CD4-positive, alpha-beta T cell (primary cell): ENCODE results near the gene FEZF2. TPM values are rescaled to one million over a fixed set of nuclear protein-coding genes. Genes with fewer than 3 reads are reported as not detected.

Experiments used
- ATAC-seq: fragments of 200-7000 bp; cut with Tn5 transposase; one replicate; pipeline ENCODE4 v1.10.0; 2022; ENCODE audit warnings: mild to moderate bottlenecking; ENCODE audit not compliant: poor library complexity
- CTCF ChIA-PET: fragments of 350-600 bp; sonication (Branson Sonifier 250); formaldehyde crosslinking; loops from one replicate; lab custom pipeline; 2021; ENCODE audit warnings: antibody characterized with exemption, inconsistent platforms; lab: Charles Lee
- POLR2A ChIA-PET: fragments of 350-600 bp; sonication (Branson Sonifier 250); formaldehyde crosslinking; loops from one replicate; lab custom pipeline; 2021; ENCODE audit warnings: antibody characterized with exemption, inconsistent platforms; lab: Charles Lee
- DNase-seq, 14 experiments: peaks; one replicate each; pipeline ENCODE4 v3.0.0-alpha.2; 2013 to 2020; ENCODE audit warnings: mixed read lengths in 2 of 14
- H3K27ac ChIP-seq, 2 donors: one replicate each; pipeline versions ENCODE4 v1.5.1 to v1.7.0; 2013; ENCODE audit warnings: low read length in 2 of 2, low read depth in 1 of 2, mild to moderate bottlenecking in 1 of 2
- H3K27me3 ChIP-seq, 2 experiments: 1 replicate in 1 of 2; 2 replicates in 1 of 2; pipeline versions ENCODE4 v1.6.1 to v1.7.0; 2013; ENCODE audit warnings: low read length in 2 of 2, control low read depth in 1 of 2, mild to moderate bottlenecking in 1 of 2, moderate library complexity in 1 of 2; ENCODE audit not compliant: insufficient read depth in 2 of 2, control insufficient read depth in 1 of 2
- H3K36me3 ChIP-seq: one replicate; pipeline ENCODE4 v1.6.1; 2013; ENCODE audit warnings: low read length, control low read depth; ENCODE audit not compliant: insufficient read depth
- H3K4me1 ChIP-seq: one replicate; pipeline ENCODE4 v1.6.1; 2013; ENCODE audit warnings: low read length, control low read depth; ENCODE audit not compliant: insufficient read depth
- H3K4me3 ChIP-seq: one replicate; pipeline ENCODE4 v1.5.1; 2013; ENCODE audit warnings: mild to moderate bottlenecking, low read length, moderate library complexity
- H3K9me3 ChIP-seq, 2 experiments: 1 replicate in 1 of 2; 2 replicates in 1 of 2; pipeline versions ENCODE4 v1.6.1 to v1.7.0; 2013; ENCODE audit warnings: low read length in 2 of 2, mild to moderate bottlenecking in 2 of 2, control low read depth in 1 of 2, moderate library complexity in 1 of 2; ENCODE audit not compliant: control insufficient read depth in 1 of 2, insufficient read depth in 1 of 2
- H3K27ac Mint-ChIP-seq: one replicate; pipeline ENCODE4 v1.8.0; 2020; ENCODE audit warnings: mixed read lengths
- H3K27me3 Mint-ChIP-seq: one replicate; pipeline ENCODE4 v1.8.0; 2021; ENCODE audit warnings: mixed read lengths
- H3K36me3 Mint-ChIP-seq: one replicate; pipeline ENCODE4 v1.8.0; 2021; ENCODE audit warnings: low read depth, mixed read lengths
- H3K4me1 Mint-ChIP-seq: one replicate; pipeline ENCODE4 v1.8.0; 2021; ENCODE audit warnings: low read depth, mixed read lengths
- H3K4me3 Mint-ChIP-seq: one replicate; pipeline ENCODE4 v1.8.0; 2020; ENCODE audit warnings: mild to moderate bottlenecking, mixed read lengths
- H3K9me3 Mint-ChIP-seq: one replicate; pipeline ENCODE4 v1.8.0; 2020; ENCODE audit warnings: mixed read lengths
- intact Hi-C, 2 experiments: fragments of 100-400 bp; cut with DNase I in 1 of 2; cut with micrococcal nuclease in 1 of 2; formaldehyde crosslinking; loops; one replicate each; pipeline versions ENCODE4 v1.15.1 to v1.9.0; 2023 to 2025; cut with DNase I, micrococcal nuclease
- total RNA-seq, 174 experiments: library from RNA in 2 of 174; stranded (reverse) in 2 of 174; gene quantifications; one replicate each; pipeline ENCODE4 v1.2.3 and lab custom pipeline; 2021 to 2026
- TF ChIP-seq, protein P1 (sequence below): fragments of 200-600 bp; IDR thresholded peaks from one replicate; pipeline ENCODE4 v1.8.0; 2022; ENCODE audit warnings: antibody characterized with exemption, mild to moderate bottlenecking

Gene FEZF2
- total RNA-seq, 2 experiments from 2014 or later, result not detected

- Histone ChIP-seq H3K27me3 (peaks cover 70 to 84% of the 10 kb centered on the region in 2 experiments), H3K27ac (no peak overlapping the region), H3K4me3 (no peak overlapping the region), H3K9me3 (peaks cover 0 to 63% of the 10 kb centered on the region in 2 experiments), H3K4me1 (peaks cover 4% of the 10 kb centered on the region), H3K36me3 (no peaks in the 10 kb centered on the region)
- Mint-ChIP-seq H3K27me3 (peaks cover 72% of the 10 kb centered on the region), H3K9me3 (no peaks in the 10 kb centered on the region), H3K36me3 (no peaks in the 10 kb centered on the region), H3K27ac (no peak overlapping the region), H3K4me3 (no peak overlapping the region), H3K4me1 (peaks cover 7% of the 10 kb centered on the region)
- POLR2A ChIA-PET, result no interaction called here
- CTCF ChIA-PET, result no interaction called here
- ATAC-seq, result no peak
- TF ChIP-seq, protein P1, sequence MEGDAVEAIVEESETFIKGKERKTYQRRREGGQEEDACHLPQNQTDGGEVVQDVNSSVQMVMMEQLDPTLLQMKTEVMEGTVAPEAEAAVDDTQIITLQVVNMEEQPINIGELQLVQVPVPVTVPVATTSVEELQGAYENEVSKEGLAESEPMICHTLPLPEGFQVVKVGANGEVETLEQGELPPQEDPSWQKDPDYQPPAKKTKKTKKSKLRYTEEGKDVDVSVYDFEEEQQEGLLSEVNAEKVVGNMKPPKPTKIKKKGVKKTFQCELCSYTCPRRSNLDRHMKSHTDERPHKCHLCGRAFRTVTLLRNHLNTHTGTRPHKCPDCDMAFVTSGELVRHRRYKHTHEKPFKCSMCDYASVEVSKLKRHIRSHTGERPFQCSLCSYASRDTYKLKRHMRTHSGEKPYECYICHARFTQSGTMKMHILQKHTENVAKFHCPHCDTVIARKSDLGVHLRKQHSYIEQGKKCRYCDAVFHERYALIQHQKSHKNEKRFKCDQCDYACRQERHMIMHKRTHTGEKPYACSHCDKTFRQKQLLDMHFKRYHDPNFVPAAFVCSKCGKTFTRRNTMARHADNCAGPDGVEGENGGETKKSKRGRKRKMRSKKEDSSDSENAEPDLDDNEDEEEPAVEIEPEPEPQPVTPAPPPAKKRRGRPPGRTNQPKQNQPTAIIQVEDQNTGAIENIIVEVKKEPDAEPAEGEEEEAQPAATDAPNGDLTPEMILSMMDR, result no peak
- no peak for DNase-seq
- intact Hi-C loops, result no loop called here
Observed at GRCh38 chr3:62372621-62373041, 719 bp downstream of the FEZF2 start.

GRCh38 chr3:62371720-62372591 is 1.4 kb downstream of the FEZF2 start:
- intact Hi-C loops, result no loop called here

DNA sequence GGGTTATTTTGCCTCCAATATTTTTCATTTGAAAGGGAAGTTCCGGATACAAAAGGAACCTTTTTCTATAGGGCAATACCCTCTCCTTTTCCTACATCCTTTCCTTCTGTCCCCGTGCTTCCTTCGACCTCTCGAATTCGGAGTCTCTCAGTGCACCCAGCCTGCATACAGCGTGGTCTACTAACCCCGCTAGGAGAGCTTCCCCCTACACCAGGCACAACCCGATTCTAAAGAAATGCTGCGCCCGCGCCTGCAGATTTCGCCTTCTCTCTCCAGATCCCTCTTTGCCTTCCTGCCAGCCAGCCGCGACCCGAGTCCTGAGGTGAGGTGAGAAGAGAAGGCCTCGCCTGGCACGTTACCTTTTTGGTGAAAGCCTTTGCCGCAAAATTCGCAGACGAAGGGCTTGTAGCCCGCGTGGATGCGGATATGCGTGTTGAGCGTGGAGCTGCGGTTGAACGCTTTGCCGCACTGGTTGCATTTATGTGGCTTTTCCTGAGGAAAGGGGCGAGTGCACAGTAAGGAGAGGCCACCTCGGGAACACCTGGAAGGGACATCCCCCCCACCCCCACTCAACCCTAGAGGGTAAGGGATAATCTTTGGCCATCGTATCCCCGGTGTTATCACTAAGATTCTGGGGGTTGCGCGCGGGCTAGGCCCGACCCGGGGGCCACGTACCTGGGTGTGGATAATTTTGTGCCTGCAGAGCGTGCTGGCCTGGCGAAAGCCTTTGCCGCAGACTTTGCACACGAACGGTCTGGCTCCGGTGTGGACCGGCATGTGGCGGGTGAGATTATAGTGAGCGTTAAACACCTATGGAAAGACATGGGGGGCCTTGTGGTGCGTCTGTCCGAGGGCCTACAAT is 2.3 kb downstream of the FEZF2 start:
- H3K27me3 ChIP-seq, result peaks cover 65 to 81% of the 10 kb centered on the region in 2 experiments
- intact Hi-C loops, result no loop called here
- H3K4me3 ChIP-seq, result no peak overlapping the region
- H3K4me1 ChIP-seq, result peaks cover 4% of the 10 kb centered on the region
- Mint-ChIP-seq H3K36me3 (no peaks in the 10 kb centered on the region), H3K27ac (no peak overlapping the region), H3K4me3 (no peak overlapping the region), H3K4me1 (peaks cover 7% of the 10 kb centered on the region), H3K27me3 (peaks cover 77% of the 10 kb centered on the region), H3K9me3 (no peaks in the 10 kb centered on the region)
- ChIA-PET POLR2A (no interaction called here), CTCF (no interaction called here)
- DNase-seq (no peak), ATAC-seq (no peak)
- H3K27ac ChIP-seq, result no peak overlapping the region
- peaks cover 0 to 58% of the 10 kb centered on the region in 2 experiments for H3K9me3 ChIP-seq
- no peaks in the 10 kb centered on the region for H3K36me3 ChIP-seq
- TF ChIP-seq, protein P1, result no peak

More at GRCh38 chr3:62371720-62372591, 1.4 kb downstream of the FEZF2 start:
- DNase-seq, result no peak
- no peak overlapping the region for H3K4me3 ChIP-seq
- H3K9me3 ChIP-seq, result peaks cover 0 to 62% of the 10 kb centered on the region in 2 experiments
- H3K27ac Mint-ChIP-seq, result no peak overlapping the region
- no peaks in the 10 kb centered on the region for H3K9me3 Mint-ChIP-seq
- H3K36me3 ChIP-seq, result no peaks in the 10 kb centered on the region
- H3K4me3 Mint-ChIP-seq, result no peak overlapping the region
- ChIA-PET POLR2A (no interaction called here), CTCF (no interaction called here)
- peaks cover 75% of the 10 kb centered on the region for H3K27me3 Mint-ChIP-seq
- H3K4me1 ChIP-seq, result peaks cover 4% of the 10 kb centered on the region
- H3K4me1 Mint-ChIP-seq, result peaks cover 7% of the 10 kb centered on the region
- peaks cover 70 to 84% of the 10 kb centered on the region in 2 experiments for H3K27me3 ChIP-seq
- no peak overlapping the region for H3K27ac ChIP-seq
- TF ChIP-seq, protein P1, result no peak
- no peak for ATAC-seq
- H3K36me3 Mint-ChIP-seq, result no peaks in the 10 kb centered on the region
